ENCODE measurements around the gene AGAP3. TPM values are rescaled to one million over a fixed set of nuclear protein-coding genes. Genes with fewer than 3 reads are reported as not detected.

AGAP3 gene
- total RNA-seq, 2 experiments from 2014 or later = 30.0 to 36.2 TPM

DNA sequence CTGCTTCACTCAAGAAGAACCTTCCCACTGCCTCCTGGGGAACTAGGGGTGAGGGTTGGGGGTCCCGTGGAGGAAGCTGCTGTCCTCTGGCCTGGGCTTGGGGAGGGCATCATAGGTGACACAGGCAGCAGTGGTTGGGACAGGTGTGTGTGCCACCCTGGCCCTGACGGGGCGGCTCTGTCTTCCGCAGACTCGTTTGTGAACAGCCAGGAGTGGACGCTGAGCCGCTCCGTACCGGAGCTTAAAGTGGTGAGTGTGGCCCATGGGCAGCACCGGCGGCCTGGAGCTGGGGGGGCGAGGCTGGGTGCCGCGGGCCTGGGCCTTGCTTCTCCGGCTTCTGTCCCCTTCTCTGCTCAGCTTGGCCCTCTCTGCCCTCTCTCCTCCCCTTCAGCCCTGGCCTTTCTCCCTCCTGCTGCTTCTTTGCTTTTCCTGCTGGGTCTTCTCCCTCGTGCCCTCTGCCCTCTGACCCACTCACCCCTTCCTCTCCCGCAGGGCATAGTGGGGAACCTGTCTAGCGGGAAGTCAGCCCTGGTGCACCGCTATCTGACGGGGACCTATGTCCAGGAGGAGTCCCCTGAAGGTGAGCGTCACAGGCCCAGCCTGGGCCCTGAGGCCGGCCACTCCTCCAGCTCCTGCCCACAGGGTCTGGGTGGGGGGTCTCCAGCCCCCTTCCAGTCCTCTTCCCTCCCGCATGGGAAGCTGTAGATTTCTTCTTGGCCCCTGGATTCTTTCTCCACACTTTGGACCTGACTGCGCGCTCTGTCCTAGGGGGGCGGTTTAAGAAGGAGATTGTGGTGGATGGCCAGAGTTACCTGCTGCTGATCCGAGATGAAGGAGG is 30.5 kb downstream of the AGAP3 start:
- no peaks in the 10 kb centered on the region for H3K36me3 Mint-ChIP-seq
- no peak for DNase-seq
- H3K27ac Mint-ChIP-seq = no peak overlapping the region
- no peak for ATAC-seq
- CTCF ChIA-PET = interaction anchor here (0.5 to 3.0 kb wide), 8 partner anchors 7 to 218 kb away, joined by 3 to 11 read pairs (median 5); no protein-coding TSS in a partner anchor
- peaks cover 15% of the 10 kb centered on the region for H3K27me3 Mint-ChIP-seq
- H3K9me3 Mint-ChIP-seq (ENCODE audit: low read depth) = no peaks in the 10 kb centered on the region
- H3K4me3 Mint-ChIP-seq = peak overlapping the region; percentile 27
- peaks cover 5% of the 10 kb centered on the region for H3K4me1 Mint-ChIP-seq

DNA sequence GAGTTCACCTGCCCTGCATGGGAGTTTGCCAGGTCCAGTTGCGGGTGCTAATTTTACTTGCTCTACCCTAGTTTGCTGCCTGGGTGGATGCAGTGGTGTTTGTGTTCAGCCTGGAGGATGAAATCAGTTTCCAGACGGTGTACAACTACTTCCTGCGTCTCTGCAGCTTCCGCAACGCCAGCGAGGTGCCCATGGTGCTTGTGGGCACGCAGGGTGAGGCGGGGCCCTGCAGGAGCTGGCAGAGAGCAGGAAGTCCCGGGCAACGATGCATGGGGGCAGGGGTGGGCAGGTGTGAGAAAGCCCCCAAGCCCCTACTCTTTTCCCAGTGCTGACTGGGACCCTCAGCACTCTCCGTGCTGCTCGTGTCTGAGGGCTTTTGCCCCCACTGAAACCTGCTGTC is 31.3 kb downstream of the AGAP3 start:
- Mint-ChIP-seq H3K36me3 (no peaks in the 10 kb centered on the region), H3K27ac (peak overlapping the region; percentile 63), H3K4me3 (peak overlapping the region; percentile 27), H3K27me3 (peaks cover 12% of the 10 kb centered on the region), H3K4me1 (peaks cover 5% of the 10 kb centered on the region), H3K9me3 (ENCODE audit: low read depth) (no peaks in the 10 kb centered on the region)
- ATAC-seq (no peak), DNase-seq (no peak)
- CTCF ChIA-PET = interaction anchor here (0.7 to 1.4 kb wide), 4 partner anchors 49 to 219 kb away, joined by 3 to 6 read pairs (median 4); no protein-coding TSS in a partner anchor

DNA sequence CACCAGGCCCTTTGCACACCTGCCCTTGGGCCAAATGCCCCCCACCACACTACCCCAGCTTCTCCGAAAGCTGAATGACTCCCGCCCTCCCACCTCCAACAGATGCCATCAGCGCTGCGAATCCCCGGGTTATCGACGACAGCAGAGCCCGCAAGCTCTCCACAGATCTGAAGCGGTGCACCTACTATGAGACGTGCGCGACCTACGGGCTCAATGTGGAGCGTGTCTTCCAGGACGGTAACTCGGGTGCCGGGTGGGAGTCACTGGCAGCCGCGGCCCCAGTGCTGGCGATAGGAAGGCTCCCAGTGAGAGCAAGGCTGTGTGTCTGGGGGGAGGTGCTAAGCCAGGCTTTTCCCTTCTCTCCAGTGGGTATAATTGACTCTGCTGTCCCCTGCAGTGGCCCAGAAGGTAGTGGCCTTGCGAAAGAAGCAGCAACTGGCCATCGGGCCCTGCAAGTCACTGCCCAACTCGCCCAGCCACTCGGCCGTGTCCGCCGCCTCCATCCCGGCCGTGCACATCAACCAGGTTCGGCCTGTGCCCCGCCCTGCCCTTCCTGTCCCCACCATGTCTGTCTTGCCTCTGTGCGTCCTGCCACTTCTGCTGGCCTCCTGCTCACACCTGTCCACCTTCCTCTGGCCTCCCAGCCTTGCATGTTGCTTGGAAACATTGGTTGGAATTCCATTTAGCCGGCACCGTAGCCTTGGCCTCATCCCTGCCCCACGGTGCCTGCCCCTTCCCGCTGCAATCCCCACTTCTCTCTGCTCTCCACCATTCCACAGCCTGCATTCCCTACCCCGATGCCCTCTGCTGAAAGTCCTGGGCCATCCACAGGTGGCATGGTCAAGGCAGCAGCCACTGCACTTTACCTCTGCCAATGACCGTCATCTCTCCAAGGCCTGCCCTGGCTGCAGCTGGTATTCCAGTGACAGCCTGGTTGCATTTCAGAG is 32.1 kb downstream of the AGAP3 start:
- ATAC-seq = no peak
- CTCF ChIA-PET = interaction anchor here (1.2 to 2.9 kb wide), 4 partner anchors 8 to 155 kb away, joined by 3 to 16 read pairs (median 5); partner anchors contain the start of gene GBX1
- Mint-ChIP-seq H3K27me3 (peaks cover 9% of the 10 kb centered on the region), H3K9me3 (ENCODE audit: low read depth) (no peaks in the 10 kb centered on the region), H3K4me3 (no peak overlapping the region), H3K36me3 (no peaks in the 10 kb centered on the region), H3K4me1 (peaks cover 5% of the 10 kb centered on the region), H3K27ac (no peak overlapping the region)
- DNase-seq = no peak

DNA sequence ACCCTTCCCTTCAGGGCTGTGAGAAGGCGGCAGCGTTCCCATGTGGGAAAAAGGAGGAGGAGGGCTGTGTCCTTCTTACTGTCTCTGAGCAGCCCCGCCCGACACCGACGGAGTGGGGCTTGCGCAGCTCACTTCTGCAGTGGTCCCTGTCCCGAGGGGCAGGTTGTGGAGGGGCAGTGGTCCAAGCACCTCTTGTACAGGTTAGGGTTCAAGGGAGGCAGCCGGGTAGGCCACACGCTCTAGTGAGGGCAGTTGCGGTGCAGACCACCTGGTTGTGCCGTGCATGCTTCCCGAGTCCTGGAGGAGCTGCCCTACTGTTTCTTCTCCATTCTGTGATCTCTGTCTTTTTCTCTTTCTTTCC is 32.8 kb downstream of the AGAP3 start:
- H3K27me3 Mint-ChIP-seq = peaks cover 2% of the 10 kb centered on the region
- CTCF ChIA-PET = interaction anchor here (1.2 to 2.9 kb wide), 3 partner anchors 8 to 156 kb away, joined by 5 to 16 read pairs (median 5); partner anchors contain the start of gene GBX1
- H3K9me3 Mint-ChIP-seq (ENCODE audit: low read depth) = no peaks in the 10 kb centered on the region
- H3K4me3 Mint-ChIP-seq = no peak overlapping the region
- no peak for DNase-seq
- no peak for ATAC-seq
- H3K36me3 Mint-ChIP-seq = no peaks in the 10 kb centered on the region
- peaks cover 5% of the 10 kb centered on the region for H3K4me1 Mint-ChIP-seq
- H3K27ac Mint-ChIP-seq = no peak overlapping the region

DNA sequence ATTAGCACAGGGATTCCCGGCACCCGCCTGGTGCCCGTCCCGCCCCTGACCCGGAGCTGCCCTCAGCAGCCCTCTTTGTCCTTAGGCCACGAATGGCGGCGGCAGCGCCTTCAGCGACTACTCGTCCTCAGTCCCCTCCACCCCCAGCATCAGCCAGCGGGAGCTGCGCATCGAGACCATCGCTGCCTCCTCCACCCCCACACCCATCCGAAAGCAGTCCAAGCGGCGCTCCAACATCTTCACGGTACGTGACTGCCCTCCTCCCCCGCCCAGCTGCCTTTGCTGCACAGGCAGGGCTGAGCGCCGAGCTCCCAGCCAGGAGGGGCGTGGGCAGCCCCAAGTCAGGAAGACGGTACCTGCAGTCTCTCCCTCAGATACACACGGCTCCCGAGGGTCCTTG is 33.6 kb downstream of the AGAP3 start:
- Mint-ChIP-seq H3K27ac (no peak overlapping the region), H3K4me3 (no peak overlapping the region), H3K27me3 (peaks cover 3% of the 10 kb centered on the region), H3K36me3 (no peaks in the 10 kb centered on the region), H3K9me3 (ENCODE audit: low read depth) (no peaks in the 10 kb centered on the region), H3K4me1 (peaks cover 5% of the 10 kb centered on the region)
- DNase-seq = no peak
- CTCF ChIA-PET = interaction anchor here (1.2 to 2.9 kb wide), 5 partner anchors 9 to 184 kb away, joined by 3 to 16 read pairs (median 5); partner anchors contain the start of gene GBX1
- ATAC-seq = no peak

DNA sequence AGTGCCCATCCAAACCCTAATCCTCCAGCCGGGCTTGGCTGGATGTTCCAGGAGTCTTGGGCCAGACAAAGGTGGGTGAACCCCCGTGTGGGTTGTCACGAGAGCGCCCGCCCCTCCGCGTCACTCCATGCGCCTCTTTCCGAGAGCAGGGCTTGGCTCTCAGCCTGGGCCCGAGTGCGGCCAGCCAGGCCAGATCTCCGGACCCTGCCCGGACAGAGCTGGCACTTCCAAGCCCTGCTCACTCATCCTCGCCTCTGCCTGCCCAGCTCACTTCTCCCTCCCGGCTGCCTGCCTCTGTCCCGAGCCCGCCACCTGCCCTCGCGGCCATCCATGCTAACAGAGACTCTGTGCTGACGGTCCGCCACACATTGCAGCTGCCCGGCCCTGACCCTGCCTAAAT is 34.6 kb downstream of the AGAP3 start:
- DNase-seq (no peak), ATAC-seq (no peak)
- H3K4me3 Mint-ChIP-seq = no peak overlapping the region
- H3K27ac Mint-ChIP-seq = no peak overlapping the region
- H3K4me1 Mint-ChIP-seq = peaks cover 4% of the 10 kb centered on the region
- H3K9me3 Mint-ChIP-seq (ENCODE audit: low read depth) = no peaks in the 10 kb centered on the region
- H3K36me3 Mint-ChIP-seq = no peaks in the 10 kb centered on the region
- H3K27me3 Mint-ChIP-seq = peaks cover 3% of the 10 kb centered on the region
- CTCF ChIA-PET = interaction anchor here (0.6 to 2.9 kb wide), 5 partner anchors 10 to 223 kb away, joined by 3 to 16 read pairs (median 3); no protein-coding TSS in a partner anchor

DNA sequence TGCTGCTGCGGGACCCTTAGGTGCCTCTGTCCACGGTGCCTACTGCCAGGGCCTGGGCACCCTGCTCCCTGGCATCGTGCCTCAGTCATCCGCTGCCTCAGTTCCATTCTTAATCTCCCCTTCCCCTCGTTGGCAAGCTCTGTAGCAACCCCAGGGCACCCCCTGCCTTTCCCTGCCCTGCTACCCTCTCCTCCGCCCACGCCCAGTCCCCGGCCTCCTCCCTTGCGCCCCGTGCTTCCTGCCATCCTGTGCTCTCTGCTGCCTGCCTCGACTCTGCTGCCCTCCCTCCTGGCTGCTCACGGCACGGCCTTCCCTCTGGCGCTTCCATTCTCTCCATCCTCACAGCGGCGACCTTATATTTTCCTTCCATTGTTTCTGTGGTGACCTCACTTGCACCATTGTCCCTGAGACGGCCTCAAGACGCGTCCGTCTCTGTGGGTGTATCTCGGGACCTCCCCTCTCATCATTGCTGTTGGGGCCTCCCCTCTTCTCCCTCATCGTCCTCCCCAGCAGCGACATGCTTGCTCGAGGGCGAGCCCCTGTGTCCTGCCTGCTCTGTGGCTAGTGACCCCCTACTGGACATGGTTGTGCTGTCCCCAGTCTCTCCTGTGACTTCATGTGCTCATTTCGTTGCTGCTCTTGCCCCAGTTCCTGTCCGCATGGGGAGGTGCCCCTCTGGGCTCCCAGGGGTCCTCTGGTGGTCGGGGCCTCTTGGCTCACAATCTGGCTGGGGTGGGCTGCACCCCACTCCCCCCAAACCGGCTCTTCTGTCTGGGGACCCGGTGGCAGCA is 35.3 kb downstream of the AGAP3 start:
- CTCF ChIA-PET = interaction anchor here (1.2 to 2.9 kb wide), 4 partner anchors 11 to 223 kb away, joined by 3 to 16 read pairs (median 6); no protein-coding TSS in a partner anchor
- H3K36me3 Mint-ChIP-seq = no peaks in the 10 kb centered on the region
- H3K9me3 Mint-ChIP-seq (ENCODE audit: low read depth) = no peaks in the 10 kb centered on the region
- DNase-seq (no peak), ATAC-seq (no peak)
- H3K27me3 Mint-ChIP-seq = peaks cover 3% of the 10 kb centered on the region
- peaks cover 4% of the 10 kb centered on the region for H3K4me1 Mint-ChIP-seq
- no peak overlapping the region for H3K27ac Mint-ChIP-seq
- H3K4me3 Mint-ChIP-seq = no peak overlapping the region

DNA sequence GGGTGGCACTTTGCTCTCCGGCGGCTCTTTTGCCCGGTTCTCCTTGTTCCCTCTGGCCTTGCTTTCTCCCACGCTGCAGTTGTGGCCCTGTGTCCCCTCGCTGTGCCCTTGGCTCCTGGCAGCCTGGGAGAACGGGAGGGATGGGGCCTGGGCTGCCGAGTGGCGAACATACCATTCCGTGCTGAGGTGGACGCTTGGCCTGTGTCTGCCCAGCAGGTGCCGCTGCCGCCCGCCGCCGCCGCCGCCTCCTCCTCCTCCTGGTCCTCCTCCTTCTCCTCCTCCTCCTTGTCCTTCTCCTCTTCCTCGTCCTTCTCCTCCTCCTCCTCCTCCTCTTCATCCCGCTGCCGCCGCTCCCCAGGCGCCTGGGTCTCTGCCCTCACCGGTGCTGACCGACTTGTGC is 36.0 kb downstream of the AGAP3 start:
- H3K27ac Mint-ChIP-seq = no peak overlapping the region
- no peak for DNase-seq
- no peaks in the 10 kb centered on the region for H3K36me3 Mint-ChIP-seq
- peaks cover 2% of the 10 kb centered on the region for H3K4me1 Mint-ChIP-seq
- CTCF ChIA-PET = interaction anchor here (4.1 kb wide), 1 partner anchor 123 kb away, joined by 60 read pairs; no protein-coding TSS in a partner anchor
- no peak overlapping the region for H3K4me3 Mint-ChIP-seq
- peaks cover 3% of the 10 kb centered on the region for H3K27me3 Mint-ChIP-seq
- no peak for ATAC-seq
- no peaks in the 10 kb centered on the region for H3K9me3 Mint-ChIP-seq (ENCODE audit: low read depth)

DNA sequence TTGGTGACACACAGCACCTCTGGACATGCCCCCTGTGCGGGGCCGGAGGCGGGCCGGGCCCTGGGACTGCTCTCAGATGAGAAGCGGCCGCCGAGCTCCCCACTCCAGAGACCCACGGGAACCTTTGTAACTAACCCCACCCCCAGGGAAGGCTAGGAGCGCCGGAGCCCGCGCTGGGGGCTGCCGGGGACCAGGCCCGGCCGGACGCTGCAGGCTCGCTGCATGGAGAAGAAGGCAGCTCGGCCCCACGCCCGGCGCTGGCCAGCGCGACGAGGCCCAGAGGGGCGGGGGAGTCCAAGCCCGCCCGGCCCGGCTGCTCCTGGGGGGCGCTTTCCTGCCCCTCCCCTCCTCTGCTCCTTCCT is 36.5 kb downstream of the AGAP3 start:
- H3K9me3 Mint-ChIP-seq (ENCODE audit: low read depth) = no peaks in the 10 kb centered on the region
- H3K27ac Mint-ChIP-seq = no peak overlapping the region
- ATAC-seq = no peak
- CTCF ChIA-PET = interaction anchor here (1.5 to 4.1 kb wide), 5 partner anchors 20 to 193 kb away, joined by 5 to 60 read pairs (median 8); no protein-coding TSS in a partner anchor
- peaks cover 3% of the 10 kb centered on the region for H3K27me3 Mint-ChIP-seq
- no peaks in the 10 kb centered on the region for H3K4me1 Mint-ChIP-seq
- no peak for DNase-seq
- no peak overlapping the region for H3K4me3 Mint-ChIP-seq
- no peaks in the 10 kb centered on the region for H3K36me3 Mint-ChIP-seq

DNA sequence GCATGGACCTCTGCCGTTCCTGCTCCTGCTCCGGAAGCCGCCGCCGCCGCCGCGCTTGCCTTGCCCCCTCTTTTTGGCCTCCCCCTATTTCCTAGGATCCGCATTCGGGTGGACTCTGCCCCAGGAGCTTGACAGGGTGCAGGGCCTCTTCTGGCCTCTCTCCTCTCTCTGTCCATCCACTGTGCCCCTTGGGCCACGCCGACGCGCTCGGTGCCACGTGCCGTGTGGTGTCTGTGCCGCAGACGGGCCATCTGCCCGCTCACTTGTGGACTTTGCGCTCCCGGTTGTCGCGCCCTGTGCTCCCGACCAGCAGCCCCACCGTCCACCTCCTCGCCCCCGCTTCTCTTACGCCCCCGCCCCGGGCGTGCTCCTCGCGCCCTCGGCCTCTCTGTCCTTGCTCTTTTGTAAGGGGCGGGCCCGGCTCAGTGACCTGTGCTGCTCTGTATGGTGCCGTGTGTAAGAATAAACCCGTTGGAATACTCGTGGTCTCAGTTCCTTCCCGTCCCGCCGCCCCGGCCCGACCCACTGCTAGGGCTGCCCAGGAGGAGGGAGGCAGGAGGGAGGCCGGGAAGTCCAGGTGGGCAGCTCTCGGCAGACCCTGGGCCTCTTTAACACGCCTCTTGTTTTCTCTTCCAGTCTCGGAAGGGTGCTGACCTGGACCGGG is 37.0 kb downstream of the AGAP3 start:
- no peaks in the 10 kb centered on the region for H3K36me3 Mint-ChIP-seq
- DNase-seq = no peak
- no peaks in the 10 kb centered on the region for H3K4me1 Mint-ChIP-seq

DNA sequence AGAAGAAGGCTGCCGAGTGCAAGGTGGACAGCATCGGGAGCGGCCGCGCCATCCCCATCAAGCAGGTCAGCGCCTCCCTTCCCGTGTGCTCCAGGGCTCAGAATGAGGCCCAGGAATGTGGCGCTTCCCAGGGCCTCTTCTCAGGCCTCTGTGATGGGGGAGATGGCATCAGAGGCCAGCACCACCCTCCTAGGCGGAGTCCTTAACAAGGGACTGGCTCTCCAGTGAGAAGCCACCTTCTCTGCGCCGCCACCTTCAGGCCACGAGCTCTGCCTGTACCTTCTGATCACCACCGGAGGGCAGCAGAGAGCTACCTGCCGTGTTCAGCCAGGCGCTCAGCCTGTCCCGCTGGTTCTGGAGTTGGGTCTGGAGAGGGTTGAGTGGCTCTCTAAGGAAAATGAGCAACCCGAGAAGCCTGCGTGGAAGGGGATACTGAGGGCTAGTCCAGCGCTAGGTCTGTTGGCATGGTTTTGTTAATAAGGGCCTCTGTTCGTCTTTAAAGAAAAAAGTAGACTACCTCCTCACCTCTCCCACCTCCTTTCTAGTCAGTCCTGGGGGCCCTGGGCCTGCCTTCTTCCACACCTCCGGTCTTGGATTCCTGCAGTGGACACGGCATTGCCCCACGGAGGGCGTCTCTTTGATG is 37.7 kb downstream of the AGAP3 start:
- peak; percentile 86 for DNase-seq
- no peaks in the 10 kb centered on the region for H3K4me1 Mint-ChIP-seq
- H3K27ac Mint-ChIP-seq = no peak overlapping the region
- peaks cover 3% of the 10 kb centered on the region for H3K27me3 Mint-ChIP-seq
- H3K4me3 Mint-ChIP-seq = no peak overlapping the region
- no peaks in the 10 kb centered on the region for H3K9me3 Mint-ChIP-seq (ENCODE audit: low read depth)
- ATAC-seq = peak; percentile 95
- no peaks in the 10 kb centered on the region for H3K36me3 Mint-ChIP-seq
- CTCF ChIA-PET = interaction anchor here (0.6 to 4.1 kb wide), 60 partner anchors 8 to 247 kb away, joined by 3 to 60 read pairs (median 5); partner anchors contain the start of genes ABCB8, ABCF2 and TMUB1

More for the DNA sequence above, 37.0 kb downstream of the AGAP3 start:
- H3K9me3 Mint-ChIP-seq (ENCODE audit: low read depth) = no peaks in the 10 kb centered on the region
- no peak overlapping the region for H3K4me3 Mint-ChIP-seq
- CTCF ChIA-PET = interaction anchor here (0.6 to 4.1 kb wide), 57 partner anchors 8 to 246 kb away, joined by 3 to 60 read pairs (median 5); partner anchors contain the start of genes ABCB8, ABCF2 and TMUB1
- H3K27me3 Mint-ChIP-seq = peaks cover 3% of the 10 kb centered on the region
- no peak overlapping the region for H3K27ac Mint-ChIP-seq
- no peak for ATAC-seq

All from activated CD8-positive, alpha-beta memory T cell treated with anti-CD3 and anti-CD28 coated beads, Interleukin-2, amount 10 ng/mL, durations not matched to agents 7 days and 5 days (primary cell).